Ovary (tissue), 9 donors: ENCODE results near the gene SLC6A6. TPM values are rescaled to one million over a fixed set of nuclear protein-coding genes. Genes with fewer than 3 reads are reported as not detected.

Source experiments
- DNase-seq, 5 donors: peaks; one replicate each; pipeline ENCODE4 v3.0.0-alpha.2; 2019 to 2020
- H3K27ac ChIP-seq, 2 donors: fragments of 200-600 bp; one replicate each; pipeline versions ENCODE4 v1.5.1 to v1.8.0; 2019 to 2022
- H3K27me3 ChIP-seq: fragments of 200-600 bp; one replicate; pipeline ENCODE4 v1.8.0; 2022
- H3K36me3 ChIP-seq: fragments of 200-600 bp; sonication (generic); one replicate; pipeline ENCODE4 v1.5.1; 2019
- H3K4me1 ChIP-seq: one replicate; pipeline ENCODE4 v1.8.1; 2013; ENCODE audit warnings: mild to moderate bottlenecking, moderate library complexity; ENCODE audit not compliant: insufficient read depth
- H3K4me3 ChIP-seq: fragments of 200-600 bp; sonication (generic); one replicate; pipeline ENCODE4 v1.5.1; 2017
- H3K9me3 ChIP-seq, 2 donors: fragments of 200-600 bp in 1 of 2; sonication (generic) in 1 of 2; one replicate each; pipeline versions ENCODE4 v1.5.1 to v1.8.1; 2013 to 2019; ENCODE audit warnings: mild to moderate bottlenecking in 1 of 2, moderate library complexity in 1 of 2
- CTCF ChIP-seq, 3 donors: fragments of 450-650 bp in 2 of 3; fragments of 200-600 bp in 1 of 3; IDR thresholded peaks; one replicate each; pipeline versions ENCODE4 v1.5.1 to v1.8.0; 2016 to 2022; ENCODE audit warnings: antibody characterized with exemption in 3 of 3, mild to moderate bottlenecking in 1 of 3
- EP300 ChIP-seq: sonication (generic); formaldehyde crosslinking; IDR thresholded peaks from one replicate; pipeline ENCODE4 v1.6.1; 2017; ENCODE audit warnings: antibody characterized with exemption
- POLR2A ChIP-seq: fragments of 450-650 bp; IDR thresholded peaks from one replicate; pipeline ENCODE4 v1.6.1; 2017; ENCODE audit warnings: antibody characterized with exemption, mild to moderate bottlenecking, moderate library complexity
- WGBS, 3 donors: extraction: QIAGEN DNeasy Blood & Tissue Kit in 1 of 3; methylation state at CpG; one replicate each; pipeline versions ENCODE4 v1.1.5 to v1.1.7; 2013 to 2017; 5-methylcytosine and 5-hydroxymethylcytosine counted together
- intact Hi-C, 4 donors: fragments of 100-400 bp; cut with DNase I; formaldehyde crosslinking; loops; one replicate each; pipeline versions ENCODE4 v1.11.0 to v1.15.1; 2022 to 2023
- polyA plus RNA-seq, 2 donors: library from polyadenylated mRNA; stranded (reverse); fragments of 200-250 nt in 1 of 2; fragments of 350-450 nt in 1 of 2; fragmentation: Illumina TruSeq in 1 of 2; extraction: RNeasy Lipid Tissue Mini Kit (QIAGEN cat#74804) in 1 of 2; gene quantifications; one replicate each; pipeline ENCODE4 v1.2.3, GENCODE V29; 2013 to 2014
- total RNA-seq, 7 donors: library from RNA; depleted of rRNA in 2 of 7; stranded (reverse); fragments of >200 nt in 2 of 7; fragmentation: NEBNext Ultra II Directional in 3 of 7; extraction: Animal tissue kit (Norgen Biotek cat#: 25700) in 3 of 7; gene quantifications; one replicate each; pipeline versions ENCODE4 v1.1.0 to v1.2.4, GENCODE V29; 2016 to 2023
- donor health status: DM: no; HTN: no; CAD: no; lungs with moderate emphysema.
- donor health status: DM: no; HTN: no; CAD: no.
- donor health status: Bipolar disorder and iron deficiency.
- donor health status: DM: yes; HTN: yes; CAD: no.
- donor health status: DM: no; HTN: no; CAD: no.
- donor health status: DM: yes; HTN: yes; CAD: no.

The SLC6A6 gene
- total and polyA plus RNA-seq, 9 donors: 32.5 to 141 (median 80.5) TPM

GRCh38 chr3:14502472-14502871 lies 100.1 kb downstream of the SLC6A6 start:
- DNase-seq: no peak
- no peak overlapping the region for H3K27ac ChIP-seq
- H3K4me1 ChIP-seq: no peaks in the 10 kb centered on the region
- TF ChIP-seq POLR2A: no peak
- TF ChIP-seq EP300: no peak
- TF ChIP-seq CTCF (IDR thresholded peaks at IDR 0.05): no peak
- no peaks in the 10 kb centered on the region for H3K36me3 ChIP-seq
- no peak overlapping the region for H3K4me3 ChIP-seq
- H3K9me3 ChIP-seq: no peaks in the 10 kb centered on the region
- H3K27me3 ChIP-seq: no peaks in the 10 kb centered on the region
- intact Hi-C loops: loop anchor here in 2 of 4 donors (5.0 to 10.0 kb wide), 2 partner anchors 40 to 412 kb away; partner anchors contain the start of gene GRIP2 (in 1 of the 2)

DNA sequence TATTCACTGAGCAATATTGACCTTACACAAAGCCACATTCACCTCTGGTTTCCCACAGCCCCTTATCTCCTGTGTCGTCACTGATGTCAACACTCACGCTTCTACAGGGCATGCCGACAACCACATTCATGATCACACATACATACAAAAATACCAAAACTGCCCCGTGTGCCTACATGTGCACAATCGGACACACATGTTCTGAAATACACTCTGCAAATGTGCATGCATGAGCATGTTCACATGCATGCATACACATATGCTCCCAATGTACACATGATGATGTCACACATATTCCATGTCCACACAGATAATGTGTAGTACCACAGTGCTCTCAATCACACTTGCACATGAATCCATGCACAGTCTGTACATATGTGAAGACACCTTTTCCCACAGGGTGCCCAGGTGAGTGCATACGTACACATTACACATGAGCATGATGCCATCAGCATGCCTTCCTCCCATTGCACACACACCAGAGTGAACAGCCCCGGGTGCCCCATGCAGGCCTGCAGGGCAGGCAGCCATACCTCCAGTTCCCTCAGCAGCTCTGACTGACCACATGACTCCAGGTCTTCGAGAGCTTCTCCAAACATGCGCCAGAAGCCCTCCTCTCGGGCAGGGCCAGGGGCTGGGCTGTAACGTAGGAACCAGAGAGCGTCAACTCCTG lies 100.8 kb downstream of the SLC6A6 start:
- WGBS, 3 donors: 95 to 97% (median 96%) methylated on average over 12 of the region's 12 CpGs
- DNase-seq: peak in 2 of 5 donors; percentile 4 to 10

GRCh38 chr3:14503706-14504065 lies 101.3 kb downstream of the SLC6A6 start:
- peak in 2 of 5 donors; percentile 14 to 21 for DNase-seq
- no peak for TF ChIP-seq POLR2A
- TF ChIP-seq CTCF (IDR thresholded peaks at IDR 0.05): no peak
- TF ChIP-seq EP300: no peak
- H3K27me3 ChIP-seq: no peaks in the 10 kb centered on the region
- H3K27ac ChIP-seq: no peak overlapping the region
- H3K36me3 ChIP-seq: no peaks in the 10 kb centered on the region
- H3K4me1 ChIP-seq: no peaks in the 10 kb centered on the region
- no peak overlapping the region for H3K4me3 ChIP-seq
- 93 to 95% (median 95%) methylated on average over 20 of the region's 20 CpGs for WGBS, 3 donors
- H3K9me3 ChIP-seq: no peaks in the 10 kb centered on the region
- intact Hi-C loops: loop anchor here in 2 of 4 donors (5.0 to 10.0 kb wide), 2 partner anchors 39 to 411 kb away; partner anchors contain the start of gene GRIP2 (in 1 of the 2)

More for the DNA sequence above, 100.8 kb downstream of the SLC6A6 start:
- intact Hi-C loops: loop anchor here in 2 of 4 donors (5.0 to 10.0 kb wide), 2 partner anchors 39 to 412 kb away; partner anchors contain the start of gene GRIP2 (in 1 of the 2)
- TF ChIP-seq POLR2A (no peak), CTCF (IDR thresholded peaks at IDR 0.05) (no peak), EP300 (no peak)
- Histone ChIP-seq H3K4me1 (no peaks in the 10 kb centered on the region), H3K27me3 (no peaks in the 10 kb centered on the region), H3K27ac (no peak overlapping the region), H3K4me3 (no peak overlapping the region), H3K9me3 (no peaks in the 10 kb centered on the region), H3K36me3 (no peaks in the 10 kb centered on the region)

DNA sequence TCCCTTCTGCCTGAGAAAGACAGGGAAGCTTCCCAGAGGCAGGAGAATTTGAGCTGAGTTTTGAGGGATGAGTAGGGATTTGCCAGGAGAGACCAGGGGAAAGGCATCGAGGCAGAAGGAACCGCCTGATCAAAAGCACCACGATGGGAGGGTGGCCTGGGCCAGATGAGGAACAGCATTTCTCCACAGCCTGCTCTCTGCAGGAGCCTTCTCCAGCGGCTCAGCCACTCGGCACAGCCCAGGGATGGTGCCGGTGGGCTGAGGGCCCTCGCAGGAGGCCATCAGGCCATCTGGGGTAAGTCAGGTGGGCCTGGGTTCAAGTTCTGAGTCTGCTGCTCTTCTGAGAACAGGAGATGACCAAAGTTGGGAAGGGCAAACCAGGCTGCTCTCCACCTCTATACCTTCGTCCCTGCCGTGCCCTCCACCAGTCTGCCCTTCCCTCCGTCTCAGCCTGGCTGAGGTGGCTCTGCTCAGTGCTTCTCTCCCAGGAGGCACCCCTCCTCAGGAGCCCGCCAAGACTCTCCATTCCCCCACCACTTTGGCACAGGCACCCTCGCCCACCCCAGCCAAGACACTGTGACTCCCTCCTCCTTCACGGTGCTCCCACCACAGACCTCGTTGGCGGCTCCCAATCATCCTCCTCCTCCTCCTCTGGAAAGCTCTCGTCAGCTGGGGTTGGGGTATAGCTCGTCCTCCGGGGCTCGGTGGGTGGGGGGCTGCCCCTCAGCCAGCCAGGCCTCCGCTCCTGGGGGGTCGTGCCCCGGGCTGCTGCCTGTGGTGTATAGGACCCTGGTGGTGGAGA lies 102.8 kb downstream of the SLC6A6 start:
- no peak overlapping the region for H3K27ac ChIP-seq
- intact Hi-C loops: loop anchor here in 1 of 4 donors (10.0 kb wide), 1 partner anchor 410 kb away; no protein-coding TSS in a partner anchor
- no peak for TF ChIP-seq EP300
- DNase-seq: peak in 3 of 5 donors; percentile 9 to 28 (median 16)
- H3K27me3 ChIP-seq: no peaks in the 10 kb centered on the region
- H3K4me1 ChIP-seq: no peaks in the 10 kb centered on the region
- no peaks in the 10 kb centered on the region for H3K36me3 ChIP-seq
- no peak overlapping the region for H3K4me3 ChIP-seq
- WGBS, 3 donors: 79 to 81% (median 80%) methylated on average over 22 of the region's 22 CpGs
- no peaks in the 10 kb centered on the region for H3K9me3 ChIP-seq
